ENCODE data around the gene DSCAM. TPM values are rescaled to one million over a fixed set of nuclear protein-coding genes. Genes with fewer than 3 reads are reported as not detected.

DSCAM gene
- total RNA-seq, 1 donor from 2014 or later = not detected

- no peak for DNase-seq (ENCODE audit: low read depth in 2 of 2)
Measured at GRCh38 chr21:40668555-40669275, 178.2 kb downstream of the DSCAM start.

DNA sequence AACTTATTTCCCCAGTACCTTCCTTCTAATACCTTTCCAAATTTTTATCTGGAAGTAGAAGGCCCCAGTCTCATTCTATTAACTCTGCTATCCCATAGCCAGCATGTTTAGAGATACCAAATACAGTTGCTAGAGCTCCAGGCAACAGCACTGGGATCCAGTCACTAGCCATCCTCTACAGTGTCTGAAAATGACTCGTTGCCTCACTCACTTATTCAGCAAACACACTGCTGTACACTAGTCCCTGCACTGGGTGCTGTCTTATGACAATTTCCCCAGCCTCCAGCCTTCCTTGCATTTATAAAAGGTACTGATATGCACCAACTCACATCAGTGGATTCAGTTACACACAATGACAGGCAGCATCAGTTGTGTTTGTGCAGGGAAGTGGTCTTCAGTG is 179.0 kb downstream of the DSCAM start:
- DNase-seq (ENCODE audit: low read depth in 2 of 2) = no peak

GRCh38 chr21:40662889-40663288 is 184.1 kb downstream of the DSCAM start:
- DNase-seq (ENCODE audit: low read depth in 2 of 2) = no peak

GRCh38 chr21:40660461-40660860 is 186.5 kb downstream of the DSCAM start:
- DNase-seq (ENCODE audit: low read depth in 2 of 2) = no peak

GRCh38 chr21:40658311-40658710 is 188.6 kb downstream of the DSCAM start:
- DNase-seq (ENCODE audit: low read depth in 2 of 2) = no peak

- no peak for DNase-seq (ENCODE audit: low read depth in 2 of 2)
Measured at GRCh38 chr21:40652436-40652835, 194.5 kb downstream of the DSCAM start.

DNA sequence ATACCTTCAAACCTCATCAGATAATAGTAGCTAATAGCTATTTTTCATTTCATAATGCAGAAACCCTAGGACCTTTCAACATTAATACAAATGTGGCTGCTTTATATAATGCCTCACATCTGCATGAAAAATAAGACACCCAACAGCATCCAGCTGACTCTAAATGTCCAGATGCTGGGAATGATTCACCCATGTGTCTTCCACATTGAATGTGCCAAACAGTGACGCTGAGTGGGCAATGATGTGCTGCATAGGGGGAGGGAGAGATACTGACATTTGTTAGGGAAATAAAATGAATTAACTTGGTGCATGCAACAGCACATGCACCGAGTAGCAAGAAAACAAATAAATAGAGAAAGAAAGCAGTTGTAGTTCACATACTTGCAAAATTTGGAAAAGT is 199.3 kb downstream of the DSCAM start:
- DNase-seq (ENCODE audit: low read depth in 2 of 2) = no peak

GRCh38 chr21:40646651-40647050 is 200.3 kb downstream of the DSCAM start:
- DNase-seq (ENCODE audit: low read depth in 2 of 2) = no peak

DNA sequence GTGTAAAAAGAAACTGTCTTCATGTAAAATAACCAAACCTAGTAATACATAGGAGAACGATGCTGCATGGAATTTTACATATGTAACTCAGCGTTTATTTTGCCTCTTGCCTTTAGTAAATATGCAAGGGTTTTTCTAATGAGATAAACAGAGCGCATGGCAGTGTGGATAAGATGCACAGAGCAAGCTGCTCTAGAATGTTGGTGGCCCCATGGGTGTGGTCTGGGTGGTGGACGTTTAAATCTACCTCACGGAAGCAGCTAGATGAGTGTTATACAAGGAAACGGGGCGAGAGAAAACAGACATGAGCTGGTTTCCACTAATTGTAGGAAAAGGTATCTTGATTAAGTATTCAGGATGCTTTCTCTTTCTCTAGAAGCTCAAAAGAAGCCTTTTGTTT is 205.9 kb downstream of the DSCAM start:
- no peak for DNase-seq (ENCODE audit: low read depth in 2 of 2)

GRCh38 chr21:40640266-40640789 is 206.6 kb downstream of the DSCAM start:
- no peak for DNase-seq (ENCODE audit: low read depth in 2 of 2)

DNA sequence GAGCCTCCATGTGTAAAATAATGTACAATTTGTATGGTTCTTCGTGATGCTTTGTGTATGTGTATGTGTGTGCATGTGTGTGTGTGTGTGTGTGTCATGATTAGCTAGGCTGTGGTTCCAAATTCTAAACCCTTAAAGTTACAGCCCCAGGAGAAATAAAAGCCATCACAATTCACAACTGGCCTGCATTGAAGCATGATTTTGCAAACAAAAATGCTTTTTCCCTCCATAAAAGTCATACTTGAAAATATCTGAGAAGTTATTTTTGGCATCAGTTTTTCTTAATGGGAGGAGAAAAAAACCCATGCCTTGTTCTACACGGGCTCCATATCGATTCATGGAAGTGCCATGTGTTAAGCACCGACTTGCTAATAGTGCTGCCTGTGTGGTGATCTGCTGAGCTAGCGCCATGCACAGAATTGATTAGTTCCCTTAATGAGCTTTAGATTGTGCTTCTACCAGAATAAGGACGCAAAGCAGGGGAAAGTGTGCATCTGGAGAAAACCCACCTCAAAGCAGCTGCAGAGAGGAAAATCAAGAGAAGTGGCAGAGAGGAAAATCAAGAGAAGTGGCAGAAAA is 207.3 kb downstream of the DSCAM start:
- DNase-seq (ENCODE audit: low read depth in 2 of 2) = no peak

GRCh38 chr21:40638466-40639251 is 208.3 kb downstream of the DSCAM start:
- no peak for DNase-seq (ENCODE audit: low read depth in 2 of 2)

DNA sequence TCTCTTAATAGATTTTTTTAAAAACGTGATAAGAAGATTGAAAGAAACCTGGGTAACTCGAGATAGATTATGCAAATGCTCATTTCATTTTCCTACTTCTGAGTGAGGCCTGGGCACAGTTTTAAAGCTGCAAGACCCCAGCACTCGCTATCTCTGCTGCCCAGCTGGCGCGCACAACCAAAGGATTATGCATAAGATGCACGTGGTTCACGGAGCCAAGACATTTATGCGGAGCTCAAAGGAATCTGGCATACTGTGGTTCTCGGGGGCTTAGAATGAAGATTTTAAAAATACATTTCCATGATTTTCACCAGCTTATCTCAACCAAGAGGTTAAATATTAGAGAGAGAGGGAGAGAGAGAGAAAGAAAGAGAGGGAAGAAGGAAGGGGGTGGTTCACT is 210.9 kb downstream of the DSCAM start:
- DNase-seq (ENCODE audit: low read depth in 2 of 2) = no peak

- no peak for DNase-seq (ENCODE audit: low read depth in 2 of 2)
Measured at GRCh38 chr21:40635391-40635790, 211.6 kb downstream of the DSCAM start.

DNA sequence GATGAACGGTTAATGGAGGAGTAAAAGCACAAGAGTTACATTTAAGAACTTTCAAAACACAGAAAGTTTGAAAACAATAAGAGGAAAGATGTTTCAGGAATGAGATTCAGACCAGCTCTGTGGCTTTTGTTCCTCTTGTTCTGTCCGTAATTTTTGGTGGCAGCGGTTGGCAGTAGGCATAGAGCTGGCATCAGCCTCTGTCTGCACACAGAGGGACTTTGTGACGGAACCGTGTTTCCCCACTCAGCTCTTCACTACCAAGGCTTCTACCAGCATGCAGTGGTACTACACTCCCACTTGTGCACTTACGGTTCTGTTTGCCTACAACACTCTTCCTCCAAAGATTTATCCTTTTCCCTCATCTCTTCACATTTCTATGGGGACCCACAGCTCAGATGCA is 212.8 kb downstream of the DSCAM start:
- no peak for DNase-seq (ENCODE audit: low read depth in 2 of 2)

DNA sequence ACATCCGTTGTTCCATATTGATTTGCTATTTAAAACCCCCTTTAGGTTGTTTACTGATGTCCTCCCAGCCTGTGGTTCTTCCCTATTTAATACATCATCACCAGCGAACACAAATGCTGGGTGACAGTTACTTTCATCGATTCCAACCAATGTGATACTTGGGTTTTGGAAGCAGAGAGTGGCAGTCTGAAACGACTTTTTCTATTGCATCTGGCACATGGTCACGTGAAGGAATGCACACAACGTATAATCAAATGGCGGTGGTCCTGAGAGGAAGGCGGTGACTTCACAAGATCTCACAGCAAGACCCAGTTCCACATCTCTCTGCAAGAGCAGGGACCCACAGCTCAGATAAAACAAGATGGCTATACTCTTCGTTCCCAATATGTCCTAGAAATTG is 213.9 kb downstream of the DSCAM start:
- DNase-seq (ENCODE audit: low read depth in 2 of 2) = no peak

- no peak for DNase-seq (ENCODE audit: low read depth in 2 of 2)
Measured at GRCh38 chr21:40631211-40631610, 215.7 kb downstream of the DSCAM start.

GRCh38 chr21:40625991-40626390 is 221.0 kb downstream of the DSCAM start:
- no peak for DNase-seq (ENCODE audit: low read depth in 2 of 2)

- DNase-seq (ENCODE audit: low read depth in 2 of 2) = no peak
Measured at GRCh38 chr21:40623528-40623927, 223.4 kb downstream of the DSCAM start.

- no peak for DNase-seq (ENCODE audit: low read depth in 2 of 2)
Measured at GRCh38 chr21:40622531-40622930, 224.4 kb downstream of the DSCAM start.

DNA sequence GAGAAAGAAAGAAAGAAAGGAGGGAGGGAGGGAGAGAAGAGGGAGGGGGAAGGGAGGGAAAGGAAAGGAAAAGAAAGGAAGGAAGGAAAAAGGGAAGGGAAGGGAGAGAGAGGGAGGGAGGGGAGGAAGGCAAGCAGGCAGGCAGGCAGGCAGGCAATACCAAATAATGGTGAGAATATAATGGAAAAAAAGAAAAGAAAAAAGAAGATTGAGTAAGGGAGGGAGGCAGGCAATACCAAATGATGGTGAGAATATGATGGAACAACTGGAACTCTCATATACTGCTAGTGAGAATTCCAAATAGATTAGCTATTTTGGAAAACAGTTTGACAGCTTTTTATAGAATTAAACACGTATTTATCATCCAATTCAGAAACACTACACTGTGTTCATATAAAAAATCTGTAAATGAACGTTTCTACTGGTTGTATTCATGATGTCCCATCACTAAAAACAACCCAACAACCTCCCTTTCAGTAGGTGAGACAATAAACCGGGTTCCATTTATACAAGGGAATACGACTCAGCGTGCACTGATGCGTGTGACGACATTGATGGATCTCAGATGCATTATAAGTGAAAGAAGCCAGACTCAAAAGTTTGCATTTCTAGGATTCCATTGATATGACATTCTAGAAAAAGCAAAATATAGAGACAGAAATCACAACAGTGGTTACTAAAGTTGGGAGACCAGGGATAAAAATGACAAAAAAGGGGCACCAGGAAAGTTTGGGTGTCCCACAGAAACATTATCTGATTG is 226.4 kb downstream of the DSCAM start:
- no peak for DNase-seq (ENCODE audit: low read depth in 2 of 2)
